HFFc6 (cell line): Measurements from ENCODE around the gene RASGRP2. TPM values are rescaled to one million over a fixed set of nuclear protein-coding genes. Genes with fewer than 3 reads are reported as not detected.

Source experiments
- DNase-seq: peaks from one replicate; pipeline ENCODE4 v3.0.0-alpha.2; 2018
- H3K27ac Mint-ChIP-seq: 2 replicates; pipeline ENCODE4 v1.8.0; 2020; ENCODE audit warnings: mild to moderate bottlenecking, mixed read lengths
- H3K27me3 Mint-ChIP-seq: 2 replicates; pipeline ENCODE4 v1.8.0; 2021; ENCODE audit warnings: mild to moderate bottlenecking, moderate library complexity, mixed read lengths; ENCODE audit not compliant: insufficient read depth
- H3K36me3 Mint-ChIP-seq: 2 replicates; pipeline ENCODE4 v1.8.0; 2021; ENCODE audit warnings: low read depth, mixed read lengths
- H3K4me1 Mint-ChIP-seq: 2 replicates; pipeline ENCODE4 v1.8.0; 2020; ENCODE audit warnings: low read depth, mixed read lengths
- H3K4me3 Mint-ChIP-seq: 2 replicates; pipeline ENCODE4 v1.8.0; 2020; ENCODE audit warnings: mild to moderate bottlenecking, moderate library complexity, mixed read lengths
- H3K9me3 Mint-ChIP-seq: 2 replicates; pipeline ENCODE4 v1.8.0; 2020; ENCODE audit warnings: mild to moderate bottlenecking, mixed read lengths
- total RNA-seq, 6 experiments: library from RNA; stranded (reverse); fragmentation: NEBNext Ultra II Directional; extraction: Animal tissue kit (Norgen Biotek cat#: 25700); gene quantifications; 2 replicates in 1 of 6; 3 replicates in 5 of 6; pipeline ENCODE4 v1.2.3, GENCODE V29; 2021
- TF ChIP-seq, protein P1 (sequence below): fragments of 200-600 bp; sonication (generic); IDR thresholded peaks from 2 replicates; pipeline ENCODE4 v1.5.0; 2021; ENCODE audit warnings: antibody characterized with exemption, mild to moderate bottlenecking

RASGRP2 gene
- total RNA-seq, 6 experiments from 2014 or later = 0.43 to 0.68 (median 0.48) TPM; not detected in 2

DNA sequence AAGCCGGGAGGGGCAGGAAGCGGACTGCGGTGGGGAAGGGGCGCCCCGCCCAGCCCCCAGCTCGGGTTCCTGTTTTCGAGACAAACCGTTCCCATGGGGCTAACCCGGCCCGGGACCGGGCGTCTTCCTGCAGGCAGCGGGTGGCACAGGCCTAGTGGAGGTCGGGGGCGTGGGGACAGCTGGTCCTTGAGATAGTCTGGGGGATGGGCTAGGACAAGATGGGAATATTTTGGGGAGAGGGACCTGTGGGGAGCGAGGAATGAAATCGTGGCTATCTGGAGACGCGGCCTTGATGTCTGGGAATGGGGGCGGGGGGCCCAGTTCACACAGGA, 1.2 kb upstream of the RASGRP2 start:
- H3K36me3 Mint-ChIP-seq = no peaks in the 10 kb centered on the region
- no peaks in the 10 kb centered on the region for H3K9me3 Mint-ChIP-seq

DNA sequence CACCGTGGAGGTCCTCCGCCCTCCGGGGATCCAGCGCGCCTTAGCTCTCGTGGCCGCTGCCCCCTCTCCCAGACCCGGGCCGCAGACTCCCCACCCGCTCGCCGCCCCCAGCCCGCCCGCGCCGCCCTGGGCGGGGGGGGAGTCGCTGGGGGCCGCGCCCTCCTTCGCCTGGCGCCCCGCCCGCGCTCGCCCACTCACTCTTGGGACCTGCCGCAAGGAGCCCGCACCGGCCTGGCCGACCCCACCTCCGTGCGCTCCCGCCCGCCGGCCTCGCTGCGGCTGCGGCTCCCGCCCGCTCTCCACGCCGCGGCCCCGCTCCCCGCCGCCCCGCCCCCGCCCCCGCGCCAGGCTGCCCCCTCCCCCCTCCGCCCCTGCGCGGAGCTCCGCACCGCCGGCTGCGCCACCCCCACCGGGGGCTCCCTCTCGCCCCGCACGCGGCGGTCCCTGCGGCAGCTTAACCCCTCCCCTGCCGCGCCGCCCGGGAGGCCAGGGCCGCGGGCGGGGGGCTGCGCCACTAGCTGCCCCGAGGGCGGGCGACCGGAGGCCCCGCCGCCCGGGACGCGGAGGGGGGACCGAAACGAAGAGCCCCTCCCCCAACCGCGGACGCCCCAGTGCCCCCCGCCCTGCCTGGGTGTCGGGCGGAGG, 724 bp upstream of the RASGRP2 start:
- H3K36me3 Mint-ChIP-seq = no peaks in the 10 kb centered on the region
- TF ChIP-seq, protein P1, sequence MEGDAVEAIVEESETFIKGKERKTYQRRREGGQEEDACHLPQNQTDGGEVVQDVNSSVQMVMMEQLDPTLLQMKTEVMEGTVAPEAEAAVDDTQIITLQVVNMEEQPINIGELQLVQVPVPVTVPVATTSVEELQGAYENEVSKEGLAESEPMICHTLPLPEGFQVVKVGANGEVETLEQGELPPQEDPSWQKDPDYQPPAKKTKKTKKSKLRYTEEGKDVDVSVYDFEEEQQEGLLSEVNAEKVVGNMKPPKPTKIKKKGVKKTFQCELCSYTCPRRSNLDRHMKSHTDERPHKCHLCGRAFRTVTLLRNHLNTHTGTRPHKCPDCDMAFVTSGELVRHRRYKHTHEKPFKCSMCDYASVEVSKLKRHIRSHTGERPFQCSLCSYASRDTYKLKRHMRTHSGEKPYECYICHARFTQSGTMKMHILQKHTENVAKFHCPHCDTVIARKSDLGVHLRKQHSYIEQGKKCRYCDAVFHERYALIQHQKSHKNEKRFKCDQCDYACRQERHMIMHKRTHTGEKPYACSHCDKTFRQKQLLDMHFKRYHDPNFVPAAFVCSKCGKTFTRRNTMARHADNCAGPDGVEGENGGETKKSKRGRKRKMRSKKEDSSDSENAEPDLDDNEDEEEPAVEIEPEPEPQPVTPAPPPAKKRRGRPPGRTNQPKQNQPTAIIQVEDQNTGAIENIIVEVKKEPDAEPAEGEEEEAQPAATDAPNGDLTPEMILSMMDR = no peak
- DNase-seq = no peak
- no peak overlapping the region for H3K4me3 Mint-ChIP-seq
- H3K27ac Mint-ChIP-seq = no peak overlapping the region
- peaks cover 33% of the 10 kb centered on the region for H3K27me3 Mint-ChIP-seq
- peaks cover 20% of the 10 kb centered on the region for H3K4me1 Mint-ChIP-seq
- H3K9me3 Mint-ChIP-seq = no peaks in the 10 kb centered on the region

More for the DNA sequence above, 1.2 kb upstream of the RASGRP2 start:
- Mint-ChIP-seq H3K27ac (no peak overlapping the region), H3K4me1 (peaks cover 20% of the 10 kb centered on the region), H3K27me3 (peaks cover 28% of the 10 kb centered on the region), H3K4me3 (peak overlapping the region; percentile 70)
- no peak for DNase-seq
- TF ChIP-seq, protein P1 = no peak

DNA sequence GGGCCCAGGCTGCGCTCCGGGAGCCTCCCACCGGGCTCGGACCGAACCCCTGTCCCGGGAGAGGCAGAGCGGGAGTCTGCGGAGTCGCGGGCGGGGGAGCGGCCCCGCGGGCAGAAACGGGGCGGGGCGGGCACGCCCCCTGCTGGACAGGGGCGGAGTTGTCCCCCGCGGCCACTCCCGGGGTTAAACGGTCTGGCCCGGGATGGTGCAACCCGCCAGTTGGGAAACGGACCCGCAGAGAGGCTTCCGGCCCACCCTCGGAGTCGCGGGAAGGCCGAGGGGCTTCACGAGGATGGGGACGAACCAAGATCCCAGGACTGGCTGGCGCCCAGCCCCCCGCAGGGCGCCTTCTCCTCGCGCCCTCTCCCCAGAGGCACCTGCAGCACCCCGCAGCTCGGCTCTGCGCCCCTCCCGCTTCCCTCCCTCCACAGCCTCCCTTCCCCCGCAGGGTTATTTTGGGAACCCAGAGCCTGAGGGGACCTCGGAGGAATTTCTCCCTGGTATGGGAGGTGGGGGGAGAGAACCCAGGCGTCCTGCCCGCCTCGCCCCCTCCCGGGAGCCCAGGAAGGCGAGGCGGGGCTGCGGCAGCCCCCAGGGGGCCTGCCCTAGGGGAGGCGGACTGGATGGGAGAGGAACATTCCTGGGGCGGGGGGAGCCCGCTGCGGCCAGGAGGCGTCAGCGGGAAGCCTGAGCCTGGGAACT, 902 bp downstream of the RASGRP2 start:
- peaks cover 39% of the 10 kb centered on the region for H3K27me3 Mint-ChIP-seq
- no peak overlapping the region for H3K4me3 Mint-ChIP-seq
- TF ChIP-seq, protein P1 = peak; percentile 94

DNA sequence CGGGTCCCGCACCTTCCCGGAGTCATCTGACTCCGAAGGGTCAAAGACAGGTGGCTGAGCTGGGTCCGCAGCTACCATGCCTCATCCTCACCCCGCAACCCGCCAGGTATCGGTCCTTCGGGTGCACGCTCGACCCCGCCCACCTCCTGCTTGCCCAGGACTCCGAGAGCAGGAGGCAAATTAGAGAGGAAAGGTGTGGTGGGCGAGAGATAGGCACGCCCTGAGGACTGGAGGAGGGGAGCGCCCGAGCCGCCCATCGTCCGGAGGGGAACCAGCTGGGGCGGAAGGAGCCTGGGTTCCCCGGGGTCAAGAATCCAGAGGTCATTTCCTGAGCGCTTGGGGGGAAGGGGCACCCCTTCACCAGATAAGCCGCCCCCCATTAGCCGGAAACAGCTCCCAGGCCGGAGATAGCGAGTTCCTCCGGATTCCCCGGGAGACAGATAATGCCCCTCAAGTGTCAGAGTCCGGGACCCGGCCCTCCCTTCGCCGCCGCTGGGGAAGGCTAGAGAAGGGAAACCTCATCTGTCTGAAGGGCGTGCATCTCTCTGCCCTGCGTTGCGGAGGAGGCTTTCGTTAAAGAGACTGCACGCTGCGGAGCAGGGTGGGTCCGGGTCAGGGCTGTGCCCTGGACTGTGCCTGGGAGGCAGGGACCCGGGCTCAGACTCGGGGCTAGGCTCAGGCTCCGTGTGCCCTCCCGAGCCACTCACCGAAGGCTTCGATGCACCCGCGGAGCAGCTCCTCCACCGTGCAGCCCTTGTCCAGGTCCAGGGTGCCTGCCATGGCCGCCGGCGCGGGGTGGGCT, 1.7 kb downstream of the RASGRP2 start:
- no peak for DNase-seq

More for the DNA sequence above, 902 bp downstream of the RASGRP2 start:
- Mint-ChIP-seq H3K4me1 (peaks cover 12% of the 10 kb centered on the region), H3K9me3 (no peaks in the 10 kb centered on the region), H3K36me3 (no peaks in the 10 kb centered on the region), H3K27ac (no peak overlapping the region)
- no peak for DNase-seq

DNA sequence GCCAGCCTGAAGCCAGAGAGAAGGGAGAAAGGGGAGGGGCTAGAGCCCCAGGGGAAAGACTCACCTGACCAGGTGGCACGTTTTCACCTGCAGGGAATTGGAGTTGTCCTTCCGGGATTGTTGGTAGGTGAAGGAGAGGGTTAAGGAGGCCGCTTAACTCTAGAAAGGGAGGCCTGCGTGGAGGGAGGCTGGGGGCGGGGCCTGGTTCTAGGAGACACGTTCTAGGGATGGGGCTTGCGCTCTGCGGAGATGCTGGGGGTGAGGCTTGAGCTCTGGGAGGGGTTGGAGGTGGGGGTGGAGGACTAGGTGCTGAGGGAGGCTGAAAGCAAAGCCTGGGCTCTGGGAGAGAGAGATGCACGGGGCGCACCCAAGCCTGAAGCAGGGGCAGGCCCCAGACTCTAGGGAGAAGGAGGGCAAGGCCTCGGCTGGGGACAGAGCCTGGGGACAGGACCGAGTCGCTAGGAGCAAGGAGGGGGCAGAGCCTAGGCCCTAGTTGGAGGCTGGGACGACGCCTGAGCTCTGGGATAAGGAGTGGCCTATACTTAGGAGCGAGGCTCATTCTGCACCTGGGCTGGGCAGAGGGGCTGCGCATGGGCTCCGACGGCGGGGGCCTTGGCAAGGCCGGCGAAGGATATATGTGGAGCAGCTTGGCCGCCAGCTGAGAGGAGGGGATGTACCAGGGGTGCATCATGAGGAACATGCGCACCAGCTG, 2.4 kb downstream of the RASGRP2 start:
- no peak for DNase-seq
- Mint-ChIP-seq H3K36me3 (no peaks in the 10 kb centered on the region), H3K4me3 (no peak overlapping the region), H3K27ac (no peak overlapping the region), H3K4me1 (peaks cover 7% of the 10 kb centered on the region), H3K27me3 (peaks cover 46% of the 10 kb centered on the region), H3K9me3 (no peaks in the 10 kb centered on the region)
- TF ChIP-seq, protein P1 = no peak

More for the DNA sequence above, 1.7 kb downstream of the RASGRP2 start:
- H3K9me3 Mint-ChIP-seq = no peaks in the 10 kb centered on the region
- TF ChIP-seq, protein P1 = no peak
- H3K36me3 Mint-ChIP-seq = no peaks in the 10 kb centered on the region
- H3K27ac Mint-ChIP-seq = no peak overlapping the region
- peaks cover 7% of the 10 kb centered on the region for H3K4me1 Mint-ChIP-seq
- no peak overlapping the region for H3K4me3 Mint-ChIP-seq
- H3K27me3 Mint-ChIP-seq = peaks cover 43% of the 10 kb centered on the region
